NT2/D1 (cell line): Measurements from ENCODE around the gene SLC27A3.
A peak's percentile ranks its signal among the peaks of the same experiment; 100 is the strongest.

Experiments used
- DNase-seq: peaks from one replicate; pipeline ENCODE4 v3.0.0-alpha.2; 2011; ENCODE audit warnings: low read depth, low spot score
- H3K27me3 ChIP-seq: 2 replicates; pipeline ENCODE4 v1.6.0; 2011; ENCODE audit warnings: mild to moderate bottlenecking; ENCODE audit not compliant: insufficient read length, insufficient read depth
- H3K36me3 ChIP-seq: 2 replicates; pipeline ENCODE4 v1.6.1; 2011; ENCODE audit warnings: mild to moderate bottlenecking, low read length, mixed read lengths; ENCODE audit not compliant: insufficient read depth, insufficient read length
- H3K4me1 ChIP-seq: 2 replicates; pipeline ENCODE4 v1.5.1; 2011; ENCODE audit not compliant: insufficient read depth, insufficient read length
- H3K4me3 ChIP-seq: 2 replicates; pipeline ENCODE4 v1.5.1; 2011; ENCODE audit warnings: low read depth; ENCODE audit not compliant: insufficient read length
- H3K9ac ChIP-seq: 2 replicates; pipeline ENCODE4 v1.6.0; 2011; ENCODE audit warnings: low read depth; ENCODE audit not compliant: insufficient read length
- H3K9me3 ChIP-seq: 2 replicates; pipeline ENCODE4 v1.5.1; 2011; ENCODE audit warnings: mild to moderate bottlenecking, low read length; ENCODE audit not compliant: insufficient read depth
- SUZ12 ChIP-seq: IDR thresholded peaks from 2 replicates; pipeline ENCODE4 v1.6.1; 2011; ENCODE audit not compliant: insufficient read length, insufficient read depth; ENCODE audit errors: extremely low read depth
- YY1 ChIP-seq: IDR thresholded peaks from 2 replicates; pipeline ENCODE4 v1.6.1; 2011; ENCODE audit not compliant: insufficient read length, insufficient read depth
- ZNF274 ChIP-seq: IDR thresholded peaks from 2 replicates; pipeline ENCODE4 v1.6.1; 2011; ENCODE audit warnings: mild to moderate bottlenecking, low read depth, low read length

The SLC27A3 gene

DNA sequence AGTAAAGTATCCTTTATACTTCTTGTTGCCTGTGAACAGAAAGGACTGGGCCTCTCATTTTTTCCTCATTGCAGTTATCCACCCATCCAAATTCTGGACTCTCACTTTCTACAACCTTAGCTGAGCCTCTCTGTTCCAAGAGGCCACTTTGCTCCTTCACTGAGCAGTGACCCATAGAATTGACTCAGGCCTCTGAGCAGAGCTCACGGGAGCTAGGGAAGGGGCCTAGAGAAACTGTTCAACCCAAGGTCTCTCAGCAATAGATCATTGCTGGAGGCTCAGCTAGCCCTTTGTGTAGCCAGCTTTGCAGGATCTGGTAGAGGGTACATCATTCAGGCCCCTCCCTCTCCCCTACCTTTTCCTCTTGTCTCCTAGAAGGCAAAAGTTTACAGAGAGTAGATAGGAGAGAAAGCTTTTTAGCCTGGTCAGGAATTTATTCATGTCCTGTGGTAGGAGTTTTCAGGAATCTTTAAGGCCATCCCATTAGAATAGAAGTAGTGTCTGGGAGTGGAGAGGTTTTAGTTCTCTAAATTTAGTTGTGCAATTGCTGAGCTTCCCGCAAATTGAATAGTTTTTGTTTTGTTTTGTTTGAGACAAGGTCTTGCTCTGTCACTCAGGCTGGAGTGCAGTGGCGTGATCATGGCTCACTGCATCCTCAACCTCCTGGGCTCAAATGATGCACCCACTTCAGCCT is 40.7 kb upstream of the SLC27A3 start:
- DNase-seq = no peak
- Histone ChIP-seq H3K27me3 (no peaks in the 10 kb centered on the region), H3K36me3 (peaks cover 31% of the 10 kb centered on the region), H3K9me3 (no peaks in the 10 kb centered on the region), H3K4me3 (no peak overlapping the region), H3K4me1 (peaks cover 3% of the 10 kb centered on the region), H3K9ac (no peak overlapping the region)
- TF ChIP-seq YY1 (no peak), ZNF274 (no peak), SUZ12 (no peak)

- TF ChIP-seq SUZ12 (no peak), ZNF274 (no peak), YY1 (no peak)
- peaks cover 31% of the 10 kb centered on the region for H3K36me3 ChIP-seq
- no peak overlapping the region for H3K9ac ChIP-seq
These were observed 40.2 kb upstream of the SLC27A3 start for GRCh38 chr1:153735090-153735420.

GRCh38 chr1:153741986-153742385 is 33.2 kb upstream of the SLC27A3 start:
- Histone ChIP-seq H3K9me3 (no peaks in the 10 kb centered on the region), H3K27me3 (no peaks in the 10 kb centered on the region), H3K36me3 (peaks cover 48% of the 10 kb centered on the region), H3K9ac (no peak overlapping the region), H3K4me1 (peaks cover 27% of the 10 kb centered on the region), H3K4me3 (no peak overlapping the region)
- TF ChIP-seq SUZ12 (no peak), YY1 (no peak), ZNF274 (no peak)
- no peak for DNase-seq

More at GRCh38 chr1:153735090-153735420, 40.2 kb upstream of the SLC27A3 start:
- Histone ChIP-seq H3K4me1 (peaks cover 3% of the 10 kb centered on the region), H3K9me3 (no peaks in the 10 kb centered on the region), H3K4me3 (no peak overlapping the region), H3K27me3 (no peaks in the 10 kb centered on the region)
- no peak for DNase-seq

DNA sequence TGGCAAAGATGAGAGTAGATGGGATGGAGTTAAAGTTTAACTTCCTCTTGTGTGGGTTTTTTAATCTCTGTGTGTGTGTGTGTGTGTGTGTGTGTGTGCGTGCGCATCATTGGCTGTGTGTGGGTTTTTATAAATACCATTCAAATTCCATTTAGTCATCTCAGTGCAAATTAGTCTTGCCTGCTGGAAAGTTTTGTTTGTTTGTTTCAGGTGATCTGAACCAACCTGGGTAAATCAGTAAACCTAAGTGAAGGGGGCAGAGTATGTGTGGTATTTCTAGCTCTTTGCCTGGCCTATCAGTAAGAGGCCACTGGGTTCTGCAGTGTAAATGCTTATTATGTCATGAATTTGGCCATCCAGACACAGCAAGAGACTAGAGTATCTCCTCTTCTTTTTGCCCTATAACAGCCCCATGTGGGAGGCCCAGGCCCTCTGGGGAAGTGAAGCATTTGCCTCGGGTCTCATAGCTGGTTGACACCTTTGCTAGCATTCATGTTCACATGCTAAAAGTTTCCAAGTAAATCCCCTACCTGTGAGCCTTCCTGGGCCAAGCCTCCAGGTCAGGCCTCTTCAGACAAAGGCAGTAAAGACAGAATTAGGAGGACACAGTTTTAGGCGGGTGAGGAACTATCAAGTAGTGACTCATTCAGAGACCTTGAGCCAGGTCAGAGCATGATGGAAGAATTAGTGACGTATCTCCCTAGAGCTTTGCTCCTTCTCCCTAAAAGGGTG is 32.6 kb upstream of the SLC27A3 start:
- Histone ChIP-seq H3K36me3 (peaks cover 54% of the 10 kb centered on the region), H3K9me3 (no peaks in the 10 kb centered on the region), H3K9ac (peak overlapping the region; percentile 34), H3K4me3 (no peak overlapping the region), H3K27me3 (no peaks in the 10 kb centered on the region), H3K4me1 (peaks cover 27% of the 10 kb centered on the region)
- TF ChIP-seq SUZ12 = no peak
- no peak for TF ChIP-seq YY1
- no peak for TF ChIP-seq ZNF274
- DNase-seq = no peak

DNA sequence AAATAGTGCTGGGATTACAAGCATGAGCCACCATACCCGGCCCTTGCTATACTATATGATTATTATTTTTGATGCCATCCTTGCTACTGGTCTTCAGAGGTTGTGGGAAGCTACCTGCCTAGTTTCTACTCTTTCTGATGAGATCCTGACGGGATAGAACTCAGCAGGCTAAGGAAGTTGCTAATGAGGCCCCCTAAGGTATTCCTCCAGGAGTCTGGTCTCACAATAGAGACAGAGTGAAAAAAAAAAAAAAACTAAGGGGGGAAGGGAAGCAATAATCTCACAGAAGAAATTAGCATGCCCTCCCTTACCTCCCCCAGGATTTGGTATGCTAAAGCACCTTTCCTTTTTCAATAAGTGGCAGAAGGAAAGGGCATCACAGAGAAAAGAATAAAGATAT is 29.8 kb upstream of the SLC27A3 start:
- DNase-seq = peak; percentile 92
- peaks cover 76% of the 10 kb centered on the region for H3K36me3 ChIP-seq
- TF ChIP-seq ZNF274 (no peak), YY1 (no peak), SUZ12 (no peak)
- no peak overlapping the region for H3K4me3 ChIP-seq
- H3K27me3 ChIP-seq = no peaks in the 10 kb centered on the region
- H3K9me3 ChIP-seq = no peaks in the 10 kb centered on the region
- no peak overlapping the region for H3K9ac ChIP-seq
- H3K4me1 ChIP-seq = peaks cover 30% of the 10 kb centered on the region

DNA sequence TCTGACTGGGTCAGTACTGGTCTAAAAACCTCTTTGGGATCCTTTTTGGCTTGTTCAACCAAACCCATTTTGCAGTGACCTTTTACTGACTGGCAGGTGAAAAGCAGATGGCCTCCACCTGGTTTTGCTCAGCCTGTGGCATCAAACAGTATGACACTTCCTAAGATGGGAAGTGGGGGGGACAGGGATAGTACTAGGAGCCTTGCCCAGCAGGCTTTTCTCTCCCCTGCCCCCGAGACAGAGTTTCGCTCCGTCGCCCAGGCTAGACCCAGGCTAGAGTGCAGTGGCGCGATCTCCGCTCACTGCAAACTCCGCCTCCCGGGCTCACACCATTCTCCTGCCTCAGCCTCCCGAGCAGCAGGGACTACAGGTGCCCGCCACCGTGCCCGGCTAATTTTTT is 29.0 kb upstream of the SLC27A3 start:
- Histone ChIP-seq H3K4me3 (no peak overlapping the region), H3K9me3 (no peaks in the 10 kb centered on the region), H3K4me1 (peaks cover 30% of the 10 kb centered on the region), H3K36me3 (peaks cover 76% of the 10 kb centered on the region), H3K27me3 (no peaks in the 10 kb centered on the region), H3K9ac (no peak overlapping the region)
- DNase-seq = no peak
- TF ChIP-seq YY1 = no peak
- TF ChIP-seq SUZ12 = no peak
- no peak for TF ChIP-seq ZNF274

DNA sequence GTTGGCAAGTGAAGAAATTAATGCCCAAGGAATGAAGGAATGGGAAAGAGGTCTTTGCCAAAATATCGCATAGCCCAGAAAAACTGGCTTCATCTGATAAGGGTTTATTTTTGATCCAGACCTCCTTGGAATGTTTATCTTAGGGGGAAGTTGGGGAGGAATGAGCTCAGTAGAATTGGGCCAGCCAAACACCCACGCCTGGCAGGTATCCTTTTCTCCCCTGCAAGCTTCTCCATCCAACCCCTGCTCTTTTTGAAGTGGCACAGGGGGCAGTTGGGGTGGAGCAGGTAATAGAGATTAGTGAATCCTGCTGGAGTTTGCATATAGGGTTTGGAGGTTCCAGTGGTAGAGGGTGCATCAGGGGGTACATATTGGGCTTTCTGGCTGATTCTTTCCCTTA is 26.3 kb upstream of the SLC27A3 start:
- Histone ChIP-seq H3K4me3 (no peak overlapping the region), H3K9me3 (no peaks in the 10 kb centered on the region), H3K9ac (no peak overlapping the region), H3K4me1 (peaks cover 18% of the 10 kb centered on the region), H3K27me3 (no peaks in the 10 kb centered on the region), H3K36me3 (peaks cover 75% of the 10 kb centered on the region)
- TF ChIP-seq ZNF274 (no peak), SUZ12 (no peak)
- no peak for DNase-seq
